Measurements from ENCODE around the gene ZNF516.

ZNF516 gene

DNA sequence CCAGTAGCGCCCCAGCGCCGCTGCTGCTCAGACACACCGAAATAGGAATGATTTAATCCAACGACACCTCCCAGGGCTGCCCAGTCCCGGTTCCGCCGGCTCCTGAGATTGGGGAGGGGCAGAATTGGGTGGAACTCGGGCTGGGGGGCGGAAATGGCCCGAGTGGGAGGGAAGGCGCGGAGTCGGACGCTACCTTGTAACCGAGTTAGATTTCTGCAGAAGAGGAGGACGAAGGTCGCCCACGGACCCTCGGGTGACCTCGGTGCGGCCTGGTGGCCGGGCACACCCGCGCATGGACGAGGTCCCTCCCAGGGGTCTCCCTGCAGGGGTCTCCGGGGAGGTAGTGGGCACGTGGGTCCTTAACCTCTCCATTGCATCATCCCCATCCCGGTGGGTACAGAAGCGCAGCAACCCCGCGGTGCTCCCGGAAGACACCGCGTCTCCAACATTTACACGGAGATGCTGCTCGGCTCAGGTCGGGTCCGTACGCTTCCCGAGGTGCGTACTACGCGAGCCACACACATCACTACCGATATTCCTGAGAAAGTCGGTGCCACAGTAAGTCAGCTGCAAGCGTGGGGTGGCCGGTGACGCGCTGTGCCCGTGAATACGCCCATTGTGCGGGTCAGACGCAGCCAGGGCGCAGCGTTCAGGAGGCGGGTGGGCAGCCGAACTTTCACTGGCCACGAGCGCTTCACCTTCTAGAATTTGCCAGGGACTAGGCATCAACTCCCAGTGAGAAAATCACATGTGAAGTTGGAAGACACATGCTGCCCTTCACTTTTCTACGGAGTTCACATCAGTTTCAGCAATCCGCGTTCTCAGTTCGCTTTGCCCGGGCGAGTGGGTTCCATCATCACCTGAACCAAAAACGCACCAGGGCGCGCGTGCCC, 3.0 kb downstream of the ZNF516 start (continued):
- no peak for TF ChIP-seq HOXA7 (CRISPR knock-in tag; IDR thresholded peaks at IDR 0.05; ENCODE audit: borderline replicate concordance)
- no peak for TF ChIP-seq ZNF514 (tag by site-specific recombination; IDR thresholded peaks at IDR 0.05)
- TF ChIP-seq KLF10 (tag by site-specific recombination; IDR thresholded peaks at IDR 0.05) = peak; percentile 39; the same call in 1 of the 2 replicates
- no peak for TF ChIP-seq TRIM28 (IDR thresholded peaks at IDR 0.05; ENCODE audit: borderline replicate concordance, low read length)
- no peak for TF ChIP-seq ZNF202 (tag by site-specific recombination; IDR thresholded peaks at IDR 0.05; ENCODE audit: borderline replicate concordance)
- no peak for TF ChIP-seq ZNF624 (tag by site-specific recombination; IDR thresholded peaks at IDR 0.05)
- TF ChIP-seq ZNF10 (tag by site-specific recombination; IDR thresholded peaks at IDR 0.05) = no peak
- TF ChIP-seq ZFP41 (tag by site-specific recombination; IDR thresholded peaks at IDR 0.05; ENCODE audit: borderline replicate concordance) = no peak
- TF ChIP-seq SETDB1 (IDR thresholded peaks at IDR 0.05; ENCODE audit: insufficient read length, low read length) = no peak
- TF ChIP-seq, protein P1, sequence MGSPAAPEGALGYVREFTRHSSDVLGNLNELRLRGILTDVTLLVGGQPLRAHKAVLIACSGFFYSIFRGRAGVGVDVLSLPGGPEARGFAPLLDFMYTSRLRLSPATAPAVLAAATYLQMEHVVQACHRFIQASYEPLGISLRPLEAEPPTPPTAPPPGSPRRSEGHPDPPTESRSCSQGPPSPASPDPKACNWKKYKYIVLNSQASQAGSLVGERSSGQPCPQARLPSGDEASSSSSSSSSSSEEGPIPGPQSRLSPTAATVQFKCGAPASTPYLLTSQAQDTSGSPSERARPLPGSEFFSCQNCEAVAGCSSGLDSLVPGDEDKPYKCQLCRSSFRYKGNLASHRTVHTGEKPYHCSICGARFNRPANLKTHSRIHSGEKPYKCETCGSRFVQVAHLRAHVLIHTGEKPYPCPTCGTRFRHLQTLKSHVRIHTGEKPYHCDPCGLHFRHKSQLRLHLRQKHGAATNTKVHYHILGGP (tag by site-specific recombination; IDR thresholded peaks at IDR 0.05) = no peak
- no peak for TF ChIP-seq ZNF292 (tag by site-specific recombination; IDR thresholded peaks at IDR 0.05; ENCODE audit: borderline replicate concordance, low read depth)
- no peak for TF ChIP-seq ZNF473 (tag by site-specific recombination; IDR thresholded peaks at IDR 0.05)
- peak; percentile 74 for TF ChIP-seq SP7 (tag by site-specific recombination; IDR thresholded peaks at IDR 0.05)
- TF ChIP-seq, protein P2, sequence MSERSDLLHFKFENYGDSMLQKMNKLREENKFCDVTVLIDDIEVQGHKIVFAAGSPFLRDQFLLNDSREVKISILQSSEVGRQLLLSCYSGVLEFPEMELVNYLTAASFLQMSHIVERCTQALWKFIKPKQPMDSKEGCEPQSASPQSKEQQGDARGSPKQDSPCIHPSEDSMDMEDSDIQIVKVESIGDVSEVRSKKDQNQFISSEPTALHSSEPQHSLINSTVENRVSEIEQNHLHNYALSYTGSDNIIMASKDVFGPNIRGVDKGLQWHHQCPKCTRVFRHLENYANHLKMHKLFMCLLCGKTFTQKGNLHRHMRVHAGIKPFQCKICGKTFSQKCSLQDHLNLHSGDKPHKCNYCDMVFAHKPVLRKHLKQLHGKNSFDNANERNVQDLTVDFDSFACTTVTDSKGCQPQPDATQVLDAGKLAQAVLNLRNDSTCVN (tag by site-specific recombination; optimal IDR thresholded peaks at IDR 0.05) = peak; percentile 78
- no peak for TF ChIP-seq ZBTB7A (tag by site-specific recombination; IDR thresholded peaks at IDR 0.05; ENCODE audit: low read depth)
- TF ChIP-seq KLF9 (tag by site-specific recombination; IDR thresholded peaks at IDR 0.05; ENCODE audit: low read depth) = peak; percentile 69
- peak; percentile 58 for TF ChIP-seq ZBTB20 (tag by site-specific recombination; IDR thresholded peaks at IDR 0.05)
- TF ChIP-seq FEZF1 (tag by site-specific recombination; IDR thresholded peaks at IDR 0.05) = no peak
- TF ChIP-seq KLF7 (tag by site-specific recombination; IDR thresholded peaks at IDR 0.05; ENCODE audit: borderline replicate concordance) = peak; percentile 47; the same call in 1 of the 2 replicates
- TF ChIP-seq BCL11B (tag by site-specific recombination; IDR thresholded peaks at IDR 0.05; ENCODE audit: low read depth) = 0 out of 2 replicates have a peak, but pooled peaks have one; percentile 29
- TF ChIP-seq, protein P3, sequence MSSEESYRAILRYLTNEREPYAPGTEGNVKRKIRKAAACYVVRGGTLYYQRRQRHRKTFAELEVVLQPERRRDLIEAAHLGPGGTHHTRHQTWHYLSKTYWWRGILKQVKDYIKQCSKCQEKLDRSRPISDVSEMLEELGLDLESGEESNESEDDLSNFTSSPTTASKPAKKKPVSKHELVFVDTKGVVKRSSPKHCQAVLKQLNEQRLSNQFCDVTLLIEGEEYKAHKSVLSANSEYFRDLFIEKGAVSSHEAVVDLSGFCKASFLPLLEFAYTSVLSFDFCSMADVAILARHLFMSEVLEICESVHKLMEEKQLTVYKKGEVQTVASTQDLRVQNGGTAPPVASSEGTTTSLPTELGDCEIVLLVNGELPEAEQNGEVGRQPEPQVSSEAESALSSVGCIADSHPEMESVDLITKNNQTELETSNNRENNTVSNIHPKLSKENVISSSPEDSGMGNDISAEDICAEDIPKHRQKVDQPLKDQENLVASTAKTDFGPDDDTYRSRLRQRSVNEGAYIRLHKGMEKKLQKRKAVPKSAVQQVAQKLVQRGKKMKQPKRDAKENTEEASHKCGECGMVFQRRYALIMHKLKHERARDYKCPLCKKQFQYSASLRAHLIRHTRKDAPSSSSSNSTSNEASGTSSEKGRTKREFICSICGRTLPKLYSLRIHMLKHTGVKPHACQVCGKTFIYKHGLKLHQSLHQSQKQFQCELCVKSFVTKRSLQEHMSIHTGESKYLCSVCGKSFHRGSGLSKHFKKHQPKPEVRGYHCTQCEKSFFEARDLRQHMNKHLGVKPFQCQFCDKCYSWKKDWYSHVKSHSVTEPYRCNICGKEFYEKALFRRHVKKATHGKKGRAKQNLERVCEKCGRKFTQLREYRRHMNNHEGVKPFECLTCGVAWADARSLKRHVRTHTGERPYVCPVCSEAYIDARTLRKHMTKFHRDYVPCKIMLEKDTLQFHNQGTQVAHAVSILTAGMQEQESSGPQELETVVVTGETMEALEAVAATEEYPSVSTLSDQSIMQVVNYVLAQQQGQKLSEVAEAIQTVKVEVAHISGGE (tag by site-specific recombination; conservative IDR thresholded peaks at IDR 0.05; ENCODE audit: low read depth) = peak; percentile 58; the same call in 1 of the 2 replicates
- TF ChIP-seq, protein P4, sequence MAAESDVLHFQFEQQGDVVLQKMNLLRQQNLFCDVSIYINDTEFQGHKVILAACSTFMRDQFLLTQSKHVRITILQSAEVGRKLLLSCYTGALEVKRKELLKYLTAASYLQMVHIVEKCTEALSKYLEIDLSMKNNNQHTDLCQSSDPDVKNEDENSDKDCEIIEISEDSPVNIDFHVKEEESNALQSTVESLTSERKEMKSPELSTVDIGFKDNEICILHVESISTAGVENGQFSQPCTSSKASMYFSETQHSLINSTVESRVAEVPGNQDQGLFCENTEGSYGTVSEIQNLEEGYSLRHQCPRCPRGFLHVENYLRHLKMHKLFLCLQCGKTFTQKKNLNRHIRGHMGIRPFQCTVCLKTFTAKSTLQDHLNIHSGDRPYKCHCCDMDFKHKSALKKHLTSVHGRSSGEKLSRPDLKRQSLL (tag by site-specific recombination; IDR thresholded peaks at IDR 0.05) = no peak
- TF ChIP-seq ZNF311 (tag by site-specific recombination; IDR thresholded peaks at IDR 0.05; ENCODE audit: borderline replicate concordance) = no peak
- TF ChIP-seq, protein P5, sequence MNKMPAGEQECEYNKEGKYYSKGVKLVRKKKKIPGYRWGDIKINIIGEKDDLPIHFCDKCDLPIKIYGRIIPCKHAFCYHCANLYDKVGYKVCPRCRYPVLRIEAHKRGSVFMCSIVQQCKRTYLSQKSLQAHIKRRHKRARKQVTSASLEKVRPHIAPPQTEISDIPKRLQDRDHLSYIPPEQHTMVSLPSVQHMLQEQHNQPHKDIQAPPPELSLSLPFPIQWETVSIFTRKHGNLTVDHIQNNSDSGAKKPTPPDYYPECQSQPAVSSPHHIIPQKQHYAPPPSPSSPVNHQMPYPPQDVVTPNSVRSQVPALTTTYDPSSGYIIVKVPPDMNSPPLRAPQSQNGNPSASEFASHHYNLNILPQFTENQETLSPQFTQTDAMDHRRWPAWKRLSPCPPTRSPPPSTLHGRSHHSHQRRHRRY (tag by site-specific recombination; IDR thresholded peaks at IDR 0.05) = no peak
- TF ChIP-seq, protein P6, sequence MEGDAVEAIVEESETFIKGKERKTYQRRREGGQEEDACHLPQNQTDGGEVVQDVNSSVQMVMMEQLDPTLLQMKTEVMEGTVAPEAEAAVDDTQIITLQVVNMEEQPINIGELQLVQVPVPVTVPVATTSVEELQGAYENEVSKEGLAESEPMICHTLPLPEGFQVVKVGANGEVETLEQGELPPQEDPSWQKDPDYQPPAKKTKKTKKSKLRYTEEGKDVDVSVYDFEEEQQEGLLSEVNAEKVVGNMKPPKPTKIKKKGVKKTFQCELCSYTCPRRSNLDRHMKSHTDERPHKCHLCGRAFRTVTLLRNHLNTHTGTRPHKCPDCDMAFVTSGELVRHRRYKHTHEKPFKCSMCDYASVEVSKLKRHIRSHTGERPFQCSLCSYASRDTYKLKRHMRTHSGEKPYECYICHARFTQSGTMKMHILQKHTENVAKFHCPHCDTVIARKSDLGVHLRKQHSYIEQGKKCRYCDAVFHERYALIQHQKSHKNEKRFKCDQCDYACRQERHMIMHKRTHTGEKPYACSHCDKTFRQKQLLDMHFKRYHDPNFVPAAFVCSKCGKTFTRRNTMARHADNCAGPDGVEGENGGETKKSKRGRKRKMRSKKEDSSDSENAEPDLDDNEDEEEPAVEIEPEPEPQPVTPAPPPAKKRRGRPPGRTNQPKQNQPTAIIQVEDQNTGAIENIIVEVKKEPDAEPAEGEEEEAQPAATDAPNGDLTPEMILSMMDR (tag by site-specific recombination; IDR thresholded peaks at IDR 0.05) = no peak

Data from HEK293 (cell line).